Measurements from ENCODE around the gene RCBTB2.

Gene RCBTB2

GRCh38 chr13:48532506-48533499 lies at the start of gene RCBTB2:
Gene RCBTB2 (minus strand): TSS chr13:48533080. CDS start chr13:48521939, 11,141 bp downstream.
- CTCF ChIA-PET = interaction anchor here (0.6 kb wide), 1 partner anchor 201 kb away, joined by 3 read pairs; no protein-coding TSS in a partner anchor
- Histone ChIP-seq H3K4me1 (ENCODE audit: control insufficient read depth, insufficient read depth, low read length) (peaks cover 3% of the 10 kb centered on the region; the same call in 1 of the 2 replicates), H3K4me3 (ENCODE audit: low read depth, low read length) (peak within 1 kb of the TSS; percentile 72), H3K27ac (ENCODE audit: extremely low read depth, low read depth, low read length) (peak within 1 kb of the TSS; percentile 75), H3K36me3 (ENCODE audit: control insufficient read depth in 2 of 2, insufficient read depth in 1 of 2, low read length in 2 of 2) (no peaks in the 10 kb centered on the region), H3K9me3 (ENCODE audit: control insufficient read depth, insufficient read depth, low read depth, low read length) (no peaks in the 10 kb centered on the region)
- POLR2A ChIA-PET = interaction anchor here (0.5 to 1.3 kb wide), 10 partner anchors 10 to 715 kb away, joined by 3 to 5 read pairs (median 3); partner anchors contain the start of genes CDADC1, ITM2B and MED4
- TF ChIP-seq ZNF585B (tag by site-specific recombination; IDR thresholded peaks at IDR 0.05) = no peak
- TF ChIP-seq SCRT1 (tag by site-specific recombination; IDR thresholded peaks at IDR 0.05; ENCODE audit: borderline replicate concordance) = no peak
- TF ChIP-seq WT1 (tag by site-specific recombination; IDR thresholded peaks at IDR 0.05) = peak; percentile 59
- peak; percentile 85 for TF ChIP-seq ZBTB26 (tag by site-specific recombination; optimal IDR thresholded peaks at IDR 0.05)
- TF ChIP-seq ZSCAN30 (tag by site-specific recombination; IDR thresholded peaks at IDR 0.05) = peak; percentile 88
- peak; percentile 56 for TF ChIP-seq SCRT2 (tag by site-specific recombination; IDR thresholded peaks at IDR 0.05)
- TF ChIP-seq ZNF2 (tag by site-specific recombination; IDR thresholded peaks at IDR 0.05) = peak; percentile 86
- no peak for TF ChIP-seq ZNF521 (tag by site-specific recombination; IDR thresholded peaks at IDR 0.05)
- no peak for TF ChIP-seq ZNF16 (tag by site-specific recombination; IDR thresholded peaks at IDR 0.05; ENCODE audit: low read depth)
- no peak for TF ChIP-seq ZNF514 (tag by site-specific recombination; IDR thresholded peaks at IDR 0.05)
- no peak for TF ChIP-seq ZNF623 (tag by site-specific recombination; IDR thresholded peaks at IDR 0.05)
- TF ChIP-seq ZNF221 (tag by site-specific recombination; IDR thresholded peaks at IDR 0.05; ENCODE audit: borderline replicate concordance) = no peak
- TF ChIP-seq ZNF398 (tag by site-specific recombination; IDR thresholded peaks at IDR 0.05) = peak; percentile 58
- no peak for TF ChIP-seq ZNF596 (tag by site-specific recombination; IDR thresholded peaks at IDR 0.05)
- no peak for TF ChIP-seq AEBP2 (tag by site-specific recombination; IDR thresholded peaks at IDR 0.05; ENCODE audit: borderline replicate concordance)
- peak; percentile 14; the same call in 1 of the 2 replicates for TF ChIP-seq TSHZ1 (tag by site-specific recombination; IDR thresholded peaks at IDR 0.05; ENCODE audit: borderline replicate concordance)
- TF ChIP-seq ELK4 (IDR thresholded peaks at IDR 0.05; ENCODE audit: borderline replicate concordance, low read depth, low read length) = no peak
- TF ChIP-seq ZBTB10 (tag by site-specific recombination; IDR thresholded peaks at IDR 0.05) = peak; percentile 86
- no peak for TF ChIP-seq PRDM1 (tag by site-specific recombination; IDR thresholded peaks at IDR 0.05)
- TF ChIP-seq ZNF791 (tag by site-specific recombination; IDR thresholded peaks at IDR 0.05) = no peak
